HTERT RPE-1 (cell line): ENCODE measurements around the gene FKBP5.

ENCODE experiments used
- in situ Hi-C: fragments of 300-500 bp; cut with MboI; formaldehyde crosslinking; loops from 4 replicates; pipeline ENCODE4 v1.14.3; 2020; ENCODE audit warnings: low sequenced_read_pairs

Gene FKBP5

GRCh38 chr6:35665573-35665972 is 23.1 kb downstream of the FKBP5 start:
- in situ Hi-C loops, result no loop called here

- in situ Hi-C loops, result no loop called here
These were observed 23.8 kb downstream of the FKBP5 start for GRCh38 chr6:35664945-35665344.

GRCh38 chr6:35663447-35664235 is 25.1 kb downstream of the FKBP5 start:
- in situ Hi-C loops, result no loop called here

- in situ Hi-C loops, result no loop called here
These were observed 25.7 kb downstream of the FKBP5 start for GRCh38 chr6:35662999-35663398.

GRCh38 chr6:35654883-35655282 is 33.8 kb downstream of the FKBP5 start:
- in situ Hi-C loops, result no loop called here

GRCh38 chr6:35651244-35651643 is 37.5 kb downstream of the FKBP5 start:
- in situ Hi-C loops, result no loop called here

GRCh38 chr6:35650015-35650414 is 38.7 kb downstream of the FKBP5 start:
- in situ Hi-C loops, result no loop called here

- in situ Hi-C loops, result no loop called here
These were observed 40.5 kb downstream of the FKBP5 start for GRCh38 chr6:35648203-35648602.

- in situ Hi-C loops, result no loop called here
These were observed 41.3 kb downstream of the FKBP5 start for GRCh38 chr6:35647400-35647799.

GRCh38 chr6:35643162-35643535 is 45.6 kb downstream of the FKBP5 start:
- in situ Hi-C loops, result no loop called here

GRCh38 chr6:35642471-35643161 is 46.1 kb downstream of the FKBP5 start:
- in situ Hi-C loops, result no loop called here

- in situ Hi-C loops, result no loop called here
These were observed 48.6 kb downstream of the FKBP5 start for GRCh38 chr6:35640017-35640664.

GRCh38 chr6:35638679-35639078 is 50.0 kb downstream of the FKBP5 start:
- in situ Hi-C loops, result no loop called here

GRCh38 chr6:35637911-35638310 is 50.8 kb downstream of the FKBP5 start:
- in situ Hi-C loops, result no loop called here

GRCh38 chr6:35635601-35636597 is 52.8 kb downstream of the FKBP5 start:
- in situ Hi-C loops, result no loop called here

GRCh38 chr6:35634316-35634715 is 54.4 kb downstream of the FKBP5 start:
- in situ Hi-C loops, result no loop called here

- in situ Hi-C loops, result no loop called here
These were observed 55.1 kb downstream of the FKBP5 start for GRCh38 chr6:35633579-35634089.

GRCh38 chr6:35629876-35630378 is 58.8 kb downstream of the FKBP5 start:
- in situ Hi-C loops, result no loop called here

- in situ Hi-C loops, result no loop called here
These were observed 62.3 kb downstream of the FKBP5 start for GRCh38 chr6:35626401-35626800.

- in situ Hi-C loops, result no loop called here
These were observed 64.2 kb downstream of the FKBP5 start for GRCh38 chr6:35624341-35625070.
